SK-N-SH treated with all-trans-retinoic acid at 6 μM for 48 hours (cell line): ENCODE results near the gene RECK.

Source experiments
- ARNTL ChIP-seq: fragments of 450-650 bp; formaldehyde crosslinking; IDR thresholded peaks from 2 replicates; pipeline ENCODE4 v1.5.0; 2020; ENCODE audit warnings: low read depth, mild to moderate bottlenecking, moderate library complexity, borderline replicate concordance
- CREB5 ChIP-seq: fragments of 250-450 bp; sonication (Bioruptor Pico); IDR thresholded peaks from 2 replicates; pipeline ENCODE4 v1.5.1; 2020; ENCODE audit warnings: low read depth, mild to moderate bottlenecking, moderate library complexity
- ZFP30 ChIP-seq: fragments of 450-650 bp; formaldehyde crosslinking; IDR thresholded peaks from 2 replicates; pipeline ENCODE4 v1.5.0; 2022; ENCODE audit warnings: mild to moderate bottlenecking, moderate library complexity

GRCh38 chr9:36086442-36086841 is 49.7 kb downstream of the RECK start:
- TF ChIP-seq ARNTL (CRISPR knock-in tag) (no peak), ZFP30 (no peak), CREB5 (CRISPR knock-in tag) (no peak)
